Measurements from ENCODE around the gene RNF187. TPM values are rescaled to one million over a fixed set of nuclear protein-coding genes. Genes with fewer than 3 reads are reported as not detected.

Gene RNF187
- total RNA-seq, 6 experiments from 2014 or later: 43.9 to 66.6 (median 56.3) TPM

- intact Hi-C loops (cut with DNase I): no loop called here
- no peak for DNase-seq
- H3K27ac ChIP-seq: no peak overlapping the region
Observed at GRCh38 chr1:228494044-228494353, 6.8 kb downstream of the RNF187 start.

GRCh38 chr1:228494391-228494790 lies 7.2 kb downstream of the RNF187 start:
- TF ChIP-seq POLR2A (IDR thresholded peaks at IDR 0.05) (no peak), CTCF (IDR thresholded peaks at IDR 0.05) (no peak)
- no peak overlapping the region for H3K27ac ChIP-seq
- DNase-seq: no peak
- no peaks in the 10 kb centered on the region for H3K27me3 ChIP-seq
- ATAC-seq: no peak
- no peaks in the 10 kb centered on the region for H3K9me3 ChIP-seq
- intact Hi-C loops (cut with DNase I): no loop called here
- peaks cover 0 to 4% (median 0%) of the 10 kb centered on the region in 4 donors for H3K4me1 ChIP-seq
- peaks cover 0 to 30% (median 11%) of the 10 kb centered on the region in 4 donors for H3K36me3 ChIP-seq
- H3K4me3 ChIP-seq: no peak overlapping the region
- 60% methylated on average over 3 of the region's 7 CpGs for WGBS (ENCODE audit: insufficient coverage, low coverage, low lambda C conversion rate, missing lambda C conversion rate)

More at GRCh38 chr1:228494044-228494353, 6.8 kb downstream of the RNF187 start:
- H3K36me3 ChIP-seq: peaks cover 0 to 30% (median 11%) of the 10 kb centered on the region in 4 donors
- H3K4me1 ChIP-seq: peaks cover 0 to 4% (median 0%) of the 10 kb centered on the region in 4 donors
- TF ChIP-seq CTCF (IDR thresholded peaks at IDR 0.05) (no peak), POLR2A (IDR thresholded peaks at IDR 0.05) (no peak)
- H3K4me3 ChIP-seq: no peak overlapping the region
- WGBS (ENCODE audit: insufficient coverage, low coverage, low lambda C conversion rate, missing lambda C conversion rate): 92% methylated on average over 2 of the region's 9 CpGs
- no peaks in the 10 kb centered on the region for H3K27me3 ChIP-seq
- H3K9me3 ChIP-seq: no peaks in the 10 kb centered on the region
- no peak for ATAC-seq

- Histone ChIP-seq H3K9me3 (no peaks in the 10 kb centered on the region), H3K27me3 (no peaks in the 10 kb centered on the region), H3K4me1 (peaks cover 0 to 1% (median 0%) of the 10 kb centered on the region in 4 donors), H3K36me3 (peaks cover 0 to 24% (median 11%) of the 10 kb centered on the region in 4 donors), H3K27ac (no peak overlapping the region), H3K4me3 (no peak overlapping the region)
- DNase-seq (no peak), ATAC-seq (no peak)
- intact Hi-C loops (cut with DNase I): no loop called here
- TF ChIP-seq POLR2A (IDR thresholded peaks at IDR 0.05): no peak
- TF ChIP-seq CTCF (IDR thresholded peaks at IDR 0.05): no peak
- WGBS (ENCODE audit: insufficient coverage, low coverage, low lambda C conversion rate, missing lambda C conversion rate): 88% methylated on average over 4 of the region's 15 CpGs
Observed at GRCh38 chr1:228494970-228495853, 8.0 kb downstream of the RNF187 start.

GRCh38 chr1:228496084-228496483 lies 8.9 kb downstream of the RNF187 start:
- no peak for ATAC-seq
- intact Hi-C loops (cut with DNase I): no loop called here
- H3K9me3 ChIP-seq: no peaks in the 10 kb centered on the region
- 98% methylated on average over 4 of the region's 4 CpGs for WGBS (ENCODE audit: insufficient coverage, low coverage, low lambda C conversion rate, missing lambda C conversion rate)
- peaks cover 0 to 24% (median 11%) of the 10 kb centered on the region in 4 donors for H3K36me3 ChIP-seq
- no peak overlapping the region for H3K27ac ChIP-seq
- no peak for TF ChIP-seq POLR2A (IDR thresholded peaks at IDR 0.05)
- TF ChIP-seq CTCF (IDR thresholded peaks at IDR 0.05): no peak
- no peaks in the 10 kb centered on the region for H3K27me3 ChIP-seq
- DNase-seq: no peak
- no peak overlapping the region for H3K4me3 ChIP-seq
- no peaks in the 10 kb centered on the region for H3K4me1 ChIP-seq
